ENCODE measurements around the gene PPP4R3A.

GRCh38 chr14:91555531-91555930, 45.4 kb upstream of the PPP4R3A start:
- TF ChIP-seq, protein P1, sequence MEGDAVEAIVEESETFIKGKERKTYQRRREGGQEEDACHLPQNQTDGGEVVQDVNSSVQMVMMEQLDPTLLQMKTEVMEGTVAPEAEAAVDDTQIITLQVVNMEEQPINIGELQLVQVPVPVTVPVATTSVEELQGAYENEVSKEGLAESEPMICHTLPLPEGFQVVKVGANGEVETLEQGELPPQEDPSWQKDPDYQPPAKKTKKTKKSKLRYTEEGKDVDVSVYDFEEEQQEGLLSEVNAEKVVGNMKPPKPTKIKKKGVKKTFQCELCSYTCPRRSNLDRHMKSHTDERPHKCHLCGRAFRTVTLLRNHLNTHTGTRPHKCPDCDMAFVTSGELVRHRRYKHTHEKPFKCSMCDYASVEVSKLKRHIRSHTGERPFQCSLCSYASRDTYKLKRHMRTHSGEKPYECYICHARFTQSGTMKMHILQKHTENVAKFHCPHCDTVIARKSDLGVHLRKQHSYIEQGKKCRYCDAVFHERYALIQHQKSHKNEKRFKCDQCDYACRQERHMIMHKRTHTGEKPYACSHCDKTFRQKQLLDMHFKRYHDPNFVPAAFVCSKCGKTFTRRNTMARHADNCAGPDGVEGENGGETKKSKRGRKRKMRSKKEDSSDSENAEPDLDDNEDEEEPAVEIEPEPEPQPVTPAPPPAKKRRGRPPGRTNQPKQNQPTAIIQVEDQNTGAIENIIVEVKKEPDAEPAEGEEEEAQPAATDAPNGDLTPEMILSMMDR (conservative IDR thresholded peaks at IDR 0.05; ENCODE audit: low read depth, low read length): no peak
- TF ChIP-seq EZH2 (IDR thresholded peaks at IDR 0.05; ENCODE audit: borderline replicate concordance, low read depth, low read length, poor library complexity, severe bottlenecking): no peak
